HepG2 (cell line): ENCODE results near the gene AHCYL2. TPM values are rescaled to one million over a fixed set of nuclear protein-coding genes. Genes with fewer than 3 reads are reported as not detected.
A peak's percentile ranks its signal among the peaks of the same experiment; 100 is the strongest.

Source experiments
- ATAC-seq: fragments of 200-7000 bp; cut with Tn5 transposase; 3 replicates; pipeline ENCODE4 v1.9.1; 2020; ENCODE audit warnings: mild to moderate bottlenecking, moderate library complexity
- BruUV-seq: library from RNA; stranded (reverse); fragments of 400-500 nt; replicated peaks from 2 replicates; lab custom pipeline; 2021; lab: Mats Ljungman, UMichigan
- CTCF ChIA-PET: fragments of 300-600 bp; formaldehyde crosslinking; extraction: SDS; loops from one replicate; lab custom pipeline; 2021; ENCODE audit warnings: low total read pairs, inconsistent platforms, low intra/inter-chr PET ratio; lab: Yijun Ruan, JAX
- POLR2A ChIA-PET: fragments of 350-600 bp; sonication (Branson Sonifier 250); formaldehyde crosslinking; loops from one replicate; lab custom pipeline; 2020; ENCODE audit warnings: antibody characterized with exemption, inconsistent platforms; lab: Yijun Ruan, JAX
- DNase-seq: peaks from one replicate; pipeline ENCODE4 v3.0.0-alpha.2; 2015; ENCODE audit warnings: low spot score
- FAIRE-seq: peaks from 3 replicates; lab custom pipeline; 2011; peaks lifted over from hg19 to GRCh38; lab: Jason Lieb, UNC
- H2AFZ ChIP-seq: one replicate; pipeline ENCODE4 v1.6.1; 2011; ENCODE audit warnings: low read length, inconsistent platforms
- H3K27ac ChIP-seq: fragments of 300-600 bp; 3 replicates; pipeline ENCODE4 v1.8.0; 2011; ENCODE audit warnings: mixed run types, mild to moderate bottlenecking, mixed read lengths, low read length, inconsistent platforms; ENCODE audit not compliant: insufficient read depth; ENCODE audit errors: extremely low read length
- H3K27me3 ChIP-seq, 2 experiments: fragments of 200-600 bp in 1 of 2; 2 replicates in 1 of 2; 3 replicates in 1 of 2; pipeline versions ENCODE4 v1.6.0 to v1.8.0; 2011; ENCODE audit warnings: low read length in 2 of 2, mild to moderate bottlenecking in 2 of 2, moderate library complexity in 2 of 2, inconsistent platforms in 1 of 2; ENCODE audit not compliant: insufficient read depth in 2 of 2, control insufficient read depth in 1 of 2
- H3K36me3 ChIP-seq, 2 experiments: fragments of 200-600 bp in 1 of 2; replicated peaks in 1 of 2; 2 replicates in 1 of 2; 3 replicates in 1 of 2; pipeline versions ENCODE4 v1.5.1 to v1.8.0; 2011; ENCODE audit warnings: low read length in 2 of 2, inconsistent platforms in 1 of 2; ENCODE audit not compliant: insufficient read depth in 2 of 2, control insufficient read depth in 1 of 2
- H3K4me1 ChIP-seq: 2 replicates; pipeline ENCODE4 v1.5.1; 2012; ENCODE audit warnings: low read length, inconsistent platforms; ENCODE audit not compliant: insufficient read depth
- H3K4me2 ChIP-seq: 2 replicates; pipeline ENCODE4 v1.6.0; 2011; ENCODE audit warnings: low read depth, low read length, inconsistent platforms
- H3K4me3 ChIP-seq, 3 experiments: fragments of 200-600 bp in 1 of 3; sonication (generic), shearing (Covaris generic) in 1 of 3; replicated peaks in 1 of 3; 2 replicates each; pipeline ENCODE4 v1.5.1; 2011 to 2016; ENCODE audit warnings: low read length in 3 of 3, inconsistent platforms in 2 of 3, low read depth in 2 of 3, mild to moderate bottlenecking in 2 of 3, control low read depth in 1 of 3, mixed read lengths in 1 of 3; ENCODE audit not compliant: insufficient read depth in 1 of 3
- H3K79me2 ChIP-seq: one replicate; pipeline ENCODE4 v1.6.1; 2011; ENCODE audit warnings: low read length, inconsistent platforms; ENCODE audit not compliant: insufficient read depth
- H3K9ac ChIP-seq: 2 replicates; pipeline ENCODE4 v1.6.0; 2011; ENCODE audit warnings: mild to moderate bottlenecking, low read depth, low read length, inconsistent platforms; ENCODE audit not compliant: insufficient read depth
- H3K9me3 ChIP-seq: 2 replicates; pipeline ENCODE4 v1.5.1; 2012; ENCODE audit warnings: mild to moderate bottlenecking, low read length
- H4K20me1 ChIP-seq: 2 replicates; pipeline ENCODE4 v1.6.0; 2011; ENCODE audit warnings: inconsistent platforms, mild to moderate bottlenecking, low read length, moderate library complexity; ENCODE audit not compliant: insufficient read depth
- KLF16 ChIP-seq, 2 experiments: sonication (generic) in 1 of 2; formaldehyde crosslinking in 1 of 2; IDR thresholded peaks; 2 replicates each; pipeline versions ENCODE4 v1.6.1 to v1.8.0; 2016 to 2023; ENCODE audit warnings: missing genetic modification reagents in 2 of 2, missing compliant biosample characterization in 1 of 2
- MLLT10 ChIP-seq: sonication (generic); formaldehyde crosslinking; IDR thresholded peaks from 2 replicates; pipeline ENCODE4 v1.4.0; 2020; ENCODE audit warnings: missing genetic modification reagents
- POLR2G ChIP-seq: fragments of 200-400 bp; formaldehyde crosslinking; IDR thresholded peaks from 2 replicates; pipeline ENCODE4 v1.6.1; 2018; ENCODE audit warnings: mild to moderate bottlenecking, low read depth, low read length, moderate library complexity
- RCOR2 ChIP-seq: IDR thresholded peaks from 2 replicates; pipeline ENCODE4 v1.6.1; 2016; ENCODE audit warnings: missing biosample characterization, missing genetic modification reagents
- SMARCE1 ChIP-seq: fragments of 450-650 bp; IDR thresholded peaks from 2 replicates; pipeline ENCODE4 v1.6.1; 2017; ENCODE audit warnings: borderline replicate concordance
- SSRP1 ChIP-seq: IDR thresholded peaks from 2 replicates; pipeline ENCODE4 v1.6.1; 2016; ENCODE audit warnings: control low read depth
- ZBTB21 ChIP-seq: sonication (generic); formaldehyde crosslinking; IDR thresholded peaks from 2 replicates; pipeline ENCODE4 v1.4.0; 2020; ENCODE audit warnings: missing genetic modification reagents
- ZNF292 ChIP-seq: sonication (generic); formaldehyde crosslinking; IDR thresholded peaks from 2 replicates; pipeline ENCODE4 v1.8.1; 2022; ENCODE audit warnings: mild to moderate bottlenecking, low read depth, missing genetic modification reagents, borderline replicate concordance
- ZSCAN9 ChIP-seq: IDR thresholded peaks from 2 replicates; pipeline ENCODE4 v1.6.1; 2016; ENCODE audit warnings: borderline replicate concordance
- WGBS: methylation state at CpG from one replicate; pipeline ENCODE4 v1.1.6; 2017; ENCODE audit warnings: low lambda C conversion rate; 5-methylcytosine and 5-hydroxymethylcytosine counted together
- in situ Hi-C: cut with HindIII; loops from 2 replicates; pipeline ENCODE4 v1.10.0; 2017; ENCODE audit warnings: low pct_unique_long_range_greater_than_20kb; ENCODE audit not compliant: extremely low pct_ligation_motif_present
- intact Hi-C: fragments of 100-400 bp; cut with micrococcal nuclease; formaldehyde crosslinking; loops from one replicate; pipeline ENCODE4 v1.10.0; 2022; ENCODE audit not compliant: unreplicated experiment
- polyA plus RNA-seq, 8 experiments: library from polyadenylated mRNA; depleted of rRNA in 3 of 8; stranded (reverse) in 7 of 8; unstranded in 1 of 8; fragments of >200 nt; fragmentation: Illumina TruSeq in 4 of 8; extraction: Trizol in 4 of 8; gene quantifications; 2 replicates each; pipeline versions ENCODE4 v1.2.1 to v1.2.3, GENCODE V29; 2011 to 2016; ENCODE audit warnings: low read depth in 4 of 8, missing spikeins in 1 of 8, mixed read lengths in 1 of 8; ENCODE audit not compliant: insufficient read depth in 1 of 8
- total RNA-seq, 5 experiments: library from RNA; depleted of rRNA; stranded (reverse); fragments of >200 nt; fragmentation: Illumina TruSeq; extraction: Trizol; gene quantifications; 2 replicates each; pipeline ENCODE4 v1.2.3, GENCODE V29; 2016; ENCODE audit warnings: low read depth in 1 of 5
- TF ChIP-seq, protein P1 (sequence below): sonication (generic); formaldehyde crosslinking; IDR thresholded peaks from 2 replicates; pipeline ENCODE4 v1.8.1; 2023; ENCODE audit warnings: mild to moderate bottlenecking, missing genetic modification reagents, borderline replicate concordance
- TF ChIP-seq, protein P2 (sequence below): sonication (generic); formaldehyde crosslinking; IDR thresholded peaks from 2 replicates; pipeline ENCODE4 v1.5.0; 2020; ENCODE audit warnings: mild to moderate bottlenecking, missing genetic modification reagents, moderate library complexity
- TF ChIP-seq, protein P3 (sequence below): sonication (generic); formaldehyde crosslinking; IDR thresholded peaks from 2 replicates; pipeline ENCODE4 v1.8.1; 2022; ENCODE audit warnings: low read depth, mild to moderate bottlenecking, missing genetic modification reagents
- TF ChIP-seq, protein P4 (sequence below): sonication (generic); formaldehyde crosslinking; IDR thresholded peaks from 2 replicates; pipeline ENCODE4 v1.4.0; 2020; ENCODE audit warnings: low read depth, mild to moderate bottlenecking, missing genetic modification reagents

The AHCYL2 gene
- total and polyA plus RNA-seq, 2 of the 13 experiments (the other 11 are each of a cell fraction or from before 2014, with no cell fraction given) = 9.5 to 14.7 TPM

DNA sequence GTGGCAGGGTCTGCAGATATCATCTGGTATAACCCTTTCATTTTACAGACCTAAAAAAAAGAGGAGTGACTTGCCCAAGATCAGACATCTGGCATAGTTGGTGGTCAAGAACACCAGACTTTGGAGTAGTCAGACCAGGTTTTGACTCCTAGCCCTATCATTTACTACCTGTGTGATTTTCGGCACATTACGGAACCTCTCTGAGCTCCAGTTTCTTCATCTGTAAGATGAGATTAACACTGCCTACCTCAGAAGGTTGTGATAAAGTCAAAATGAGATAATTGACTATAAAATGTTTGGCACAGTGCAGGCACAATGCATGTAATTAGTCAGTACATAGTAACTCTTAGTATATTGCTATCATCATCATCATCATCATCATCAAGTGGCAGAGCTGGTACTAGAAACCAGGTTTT lies 210.6 kb downstream of the AHCYL2 start:
- WGBS = 100% methylated on average over 2 of the region's 2 CpGs
- ChIA-PET POLR2A (no interaction called here), CTCF (no interaction called here)
- no peak for FAIRE-seq
- Histone ChIP-seq H3K4me2 (peak overlapping the region; percentile 98), H3K79me2 (no peaks in the 10 kb centered on the region), H4K20me1 (no peaks in the 10 kb centered on the region), H2AFZ (no peak overlapping the region), H3K27me3 (no peaks in the 10 kb centered on the region), H3K4me1 (peaks cover 25% of the 10 kb centered on the region), H3K4me3 (peak overlapping the region; percentile 68 to 87 (median 75)), H3K27ac (no peak overlapping the region), H3K9me3 (no peaks in the 10 kb centered on the region), H3K9ac (peak overlapping the region; percentile 76; the same call in 1 of the 2 replicates), H3K36me3 (no peaks in the 10 kb centered on the region)
- BruUV-seq = no TSS peak
- ATAC-seq = no peak
- no peak for DNase-seq
- in situ Hi-C loops = no loop called here
- intact Hi-C loops = no loop called here
- TF ChIP-seq MLLT10 (CRISPR knock-in tag) (no peak), RCOR2 (no peak)
- TF ChIP-seq, protein P1, sequence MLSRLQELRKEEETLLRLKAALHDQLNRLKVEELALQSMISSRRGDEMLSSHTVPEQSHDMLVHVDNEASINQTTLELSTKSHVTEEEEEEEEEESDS (CRISPR knock-in tag) = no peak

DNA sequence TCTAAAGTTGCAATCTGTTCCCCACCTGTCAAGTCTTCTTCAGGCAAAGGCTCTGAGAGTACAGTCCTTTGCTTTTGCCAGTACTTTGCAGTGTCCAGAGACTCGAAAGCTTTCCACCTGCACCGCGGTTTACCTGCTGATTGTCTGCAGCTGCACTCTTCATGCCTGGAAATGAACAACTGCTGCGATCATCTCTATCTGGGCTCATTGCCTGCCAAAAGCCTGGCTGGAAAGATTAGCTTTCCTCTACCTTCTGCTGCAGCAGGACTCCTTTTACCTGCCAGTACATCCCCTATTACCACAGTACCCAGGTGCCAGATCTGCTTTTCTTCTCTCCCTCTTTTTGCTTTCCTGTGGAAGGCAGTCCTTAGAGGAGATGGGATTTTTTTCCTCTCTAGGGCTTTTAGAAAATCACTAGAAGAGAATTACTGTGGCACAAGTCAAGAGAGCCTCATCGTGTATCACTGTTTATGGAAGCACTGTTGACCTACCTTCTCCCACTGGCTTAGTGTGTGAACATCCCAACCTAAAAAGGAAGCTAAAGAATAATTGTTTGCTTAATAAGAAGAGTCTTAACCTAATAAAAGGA lies 211.6 kb downstream of the AHCYL2 start:
- Histone ChIP-seq H2AFZ (no peak overlapping the region), H3K36me3 (no peaks in the 10 kb centered on the region), H3K4me3 (no peak overlapping the region), H3K9me3 (no peaks in the 10 kb centered on the region), H3K27ac (no peak overlapping the region), H4K20me1 (no peaks in the 10 kb centered on the region), H3K4me2 (no peak overlapping the region), H3K9ac (no peak overlapping the region), H3K27me3 (no peaks in the 10 kb centered on the region), H3K4me1 (peaks cover 23% of the 10 kb centered on the region), H3K79me2 (no peaks in the 10 kb centered on the region)
- POLR2A ChIA-PET = no interaction called here
- ATAC-seq = no peak
- intact Hi-C loops = no loop called here
- no peak for FAIRE-seq
- DNase-seq = no peak
- CTCF ChIA-PET = no interaction called here
- in situ Hi-C loops = no loop called here
- BruUV-seq = no TSS peak
- 94% methylated on average over 5 of the region's 5 CpGs for WGBS
- TF ChIP-seq ZSCAN9 (CRISPR knock-in tag) = no peak
- TF ChIP-seq SSRP1 (CRISPR knock-in tag) = no peak
- TF ChIP-seq, protein P2, sequence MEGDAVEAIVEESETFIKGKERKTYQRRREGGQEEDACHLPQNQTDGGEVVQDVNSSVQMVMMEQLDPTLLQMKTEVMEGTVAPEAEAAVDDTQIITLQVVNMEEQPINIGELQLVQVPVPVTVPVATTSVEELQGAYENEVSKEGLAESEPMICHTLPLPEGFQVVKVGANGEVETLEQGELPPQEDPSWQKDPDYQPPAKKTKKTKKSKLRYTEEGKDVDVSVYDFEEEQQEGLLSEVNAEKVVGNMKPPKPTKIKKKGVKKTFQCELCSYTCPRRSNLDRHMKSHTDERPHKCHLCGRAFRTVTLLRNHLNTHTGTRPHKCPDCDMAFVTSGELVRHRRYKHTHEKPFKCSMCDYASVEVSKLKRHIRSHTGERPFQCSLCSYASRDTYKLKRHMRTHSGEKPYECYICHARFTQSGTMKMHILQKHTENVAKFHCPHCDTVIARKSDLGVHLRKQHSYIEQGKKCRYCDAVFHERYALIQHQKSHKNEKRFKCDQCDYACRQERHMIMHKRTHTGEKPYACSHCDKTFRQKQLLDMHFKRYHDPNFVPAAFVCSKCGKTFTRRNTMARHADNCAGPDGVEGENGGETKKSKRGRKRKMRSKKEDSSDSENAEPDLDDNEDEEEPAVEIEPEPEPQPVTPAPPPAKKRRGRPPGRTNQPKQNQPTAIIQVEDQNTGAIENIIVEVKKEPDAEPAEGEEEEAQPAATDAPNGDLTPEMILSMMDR = no peak
- no peak for TF ChIP-seq KLF16 (CRISPR knock-in tag; IDR thresholded peaks at IDR 0.05)
- TF ChIP-seq, protein P3, sequence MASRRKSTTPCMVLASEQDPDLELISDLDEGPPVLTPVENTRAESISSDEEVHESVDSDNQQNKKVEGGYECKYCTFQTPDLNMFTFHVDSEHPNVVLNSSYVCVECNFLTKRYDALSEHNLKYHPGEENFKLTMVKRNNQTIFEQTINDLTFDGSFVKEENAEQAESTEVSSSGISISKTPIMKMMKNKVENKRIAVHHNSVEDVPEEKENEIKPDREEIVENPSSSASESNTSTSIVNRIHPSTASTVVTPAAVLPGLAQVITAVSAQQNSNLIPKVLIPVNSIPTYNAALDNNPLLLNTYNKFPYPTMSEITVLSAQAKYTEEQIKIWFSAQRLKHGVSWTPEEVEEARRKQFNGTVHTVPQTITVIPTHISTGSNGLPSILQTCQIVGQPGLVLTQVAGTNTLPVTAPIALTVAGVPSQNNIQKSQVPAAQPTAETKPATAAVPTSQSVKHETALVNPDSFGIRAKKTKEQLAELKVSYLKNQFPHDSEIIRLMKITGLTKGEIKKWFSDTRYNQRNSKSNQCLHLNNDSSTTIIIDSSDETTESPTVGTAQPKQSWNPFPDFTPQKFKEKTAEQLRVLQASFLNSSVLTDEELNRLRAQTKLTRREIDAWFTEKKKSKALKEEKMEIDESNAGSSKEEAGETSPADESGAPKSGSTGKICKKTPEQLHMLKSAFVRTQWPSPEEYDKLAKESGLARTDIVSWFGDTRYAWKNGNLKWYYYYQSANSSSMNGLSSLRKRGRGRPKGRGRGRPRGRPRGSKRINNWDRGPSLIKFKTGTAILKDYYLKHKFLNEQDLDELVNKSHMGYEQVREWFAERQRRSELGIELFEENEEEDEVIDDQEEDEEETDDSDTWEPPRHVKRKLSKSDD (CRISPR knock-in tag) = no peak
- TF ChIP-seq ZBTB21 = no peak
- TF ChIP-seq SMARCE1 = no peak
- TF ChIP-seq, protein P4, sequence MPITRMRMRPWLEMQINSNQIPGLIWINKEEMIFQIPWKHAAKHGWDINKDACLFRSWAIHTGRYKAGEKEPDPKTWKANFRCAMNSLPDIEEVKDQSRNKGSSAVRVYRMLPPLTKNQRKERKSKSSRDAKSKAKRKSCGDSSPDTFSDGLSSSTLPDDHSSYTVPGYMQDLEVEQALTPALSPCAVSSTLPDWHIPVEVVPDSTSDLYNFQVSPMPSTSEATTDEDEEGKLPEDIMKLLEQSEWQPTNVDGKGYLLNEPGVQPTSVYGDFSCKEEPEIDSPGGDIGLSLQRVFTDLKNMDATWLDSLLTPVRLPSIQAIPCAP (CRISPR knock-in tag) = no peak
- TF ChIP-seq POLR2G = no peak
- no peak for TF ChIP-seq ZNF292 (CRISPR knock-in tag)
